Neural cell (in vitro differentiated cells): ENCODE data around the gene RYR2.

ENCODE experiments used
- MXI1 ChIP-seq: fragments of 450-650 bp; conservative IDR thresholded peaks from 2 replicates; pipeline ENCODE4 v1.6.1; 2014; ENCODE audit warnings: antibody characterized with exemption, mild to moderate bottlenecking; ENCODE audit not compliant: poor library complexity, severe bottlenecking
- RAD21 ChIP-seq: fragments of 450-650 bp; conservative IDR thresholded peaks from 2 replicates; pipeline ENCODE4 v1.6.1; 2014; ENCODE audit warnings: antibody characterized with exemption, mild to moderate bottlenecking, moderate library complexity
- SMC3 ChIP-seq: fragments of 450-650 bp; conservative IDR thresholded peaks from 2 replicates; pipeline ENCODE4 v1.6.1; 2014; ENCODE audit warnings: antibody characterized with exemption, mild to moderate bottlenecking, moderate library complexity; ENCODE audit not compliant: poor library complexity
- TAF1 ChIP-seq: IDR thresholded peaks from 2 replicates; pipeline ENCODE4 v1.6.1; 2012; ENCODE audit warnings: low read depth
- TF ChIP-seq, protein P1 (sequence below): fragments of 450-650 bp; IDR thresholded peaks from 2 replicates; pipeline ENCODE4 v1.5.1; 2014; ENCODE audit warnings: antibody characterized with exemption, mild to moderate bottlenecking, moderate library complexity; ENCODE audit not compliant: poor library complexity, severe bottlenecking

DNA sequence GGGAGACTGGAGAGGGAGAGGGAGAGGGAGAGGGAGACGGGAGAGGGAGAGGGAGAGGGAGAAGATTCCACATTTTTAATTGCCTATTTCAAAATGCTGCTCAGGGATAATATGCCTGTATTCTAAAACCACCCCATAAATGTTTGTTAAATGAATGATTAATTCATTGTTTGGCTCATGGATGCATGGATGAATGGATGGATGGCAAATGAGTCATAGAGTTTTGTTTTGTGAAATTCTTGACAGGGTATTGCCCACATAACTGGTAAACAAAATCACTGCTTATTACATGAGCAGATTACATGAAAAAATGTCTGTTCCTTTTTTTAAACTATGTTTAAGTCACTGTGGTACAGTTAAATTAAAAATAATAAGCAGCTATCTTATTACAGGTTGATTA is 628.3 kb downstream of the RYR2 start:
- TF ChIP-seq RAD21 = no peak
- no peak for TF ChIP-seq MXI1
- TF ChIP-seq, protein P1, sequence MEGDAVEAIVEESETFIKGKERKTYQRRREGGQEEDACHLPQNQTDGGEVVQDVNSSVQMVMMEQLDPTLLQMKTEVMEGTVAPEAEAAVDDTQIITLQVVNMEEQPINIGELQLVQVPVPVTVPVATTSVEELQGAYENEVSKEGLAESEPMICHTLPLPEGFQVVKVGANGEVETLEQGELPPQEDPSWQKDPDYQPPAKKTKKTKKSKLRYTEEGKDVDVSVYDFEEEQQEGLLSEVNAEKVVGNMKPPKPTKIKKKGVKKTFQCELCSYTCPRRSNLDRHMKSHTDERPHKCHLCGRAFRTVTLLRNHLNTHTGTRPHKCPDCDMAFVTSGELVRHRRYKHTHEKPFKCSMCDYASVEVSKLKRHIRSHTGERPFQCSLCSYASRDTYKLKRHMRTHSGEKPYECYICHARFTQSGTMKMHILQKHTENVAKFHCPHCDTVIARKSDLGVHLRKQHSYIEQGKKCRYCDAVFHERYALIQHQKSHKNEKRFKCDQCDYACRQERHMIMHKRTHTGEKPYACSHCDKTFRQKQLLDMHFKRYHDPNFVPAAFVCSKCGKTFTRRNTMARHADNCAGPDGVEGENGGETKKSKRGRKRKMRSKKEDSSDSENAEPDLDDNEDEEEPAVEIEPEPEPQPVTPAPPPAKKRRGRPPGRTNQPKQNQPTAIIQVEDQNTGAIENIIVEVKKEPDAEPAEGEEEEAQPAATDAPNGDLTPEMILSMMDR = no peak
- TF ChIP-seq TAF1 = no peak
- TF ChIP-seq SMC3 = no peak
